HepG2 (cell line): ENCODE measurements around the gene EARS2. TPM values are rescaled to one million over a fixed set of nuclear protein-coding genes. Genes with fewer than 3 reads are reported as not detected.

ENCODE experiments used
- AKAP8 ChIP-seq: sonication (generic); formaldehyde crosslinking; IDR thresholded peaks from 2 replicates; pipeline ENCODE4 v1.5.1; 2020; ENCODE audit warnings: mild to moderate bottlenecking, missing genetic modification reagents
- ATRX ChIP-seq: sonication (generic); formaldehyde crosslinking; IDR thresholded peaks from 2 replicates; pipeline ENCODE4 v1.4.0; 2020; ENCODE audit warnings: missing genetic modification reagents, borderline replicate concordance
- CBFB ChIP-seq: sonication (generic); formaldehyde crosslinking; IDR thresholded peaks from 2 replicates; pipeline ENCODE4 v1.4.0; 2020; ENCODE audit warnings: missing genetic modification reagents
- CBX1 ChIP-seq: IDR thresholded peaks from one replicate; pipeline ENCODE4 v1.6.1; 2016; ENCODE audit warnings: antibody characterized with exemption, low read depth
- ERF ChIP-seq: IDR thresholded peaks from 2 replicates; pipeline ENCODE4 v1.6.1; 2018; ENCODE audit warnings: missing biosample characterization, missing genetic modification reagents
- FLYWCH1 ChIP-seq: sonication (generic); formaldehyde crosslinking; IDR thresholded peaks from 2 replicates; pipeline ENCODE4 v1.8.1; 2023; ENCODE audit warnings: mild to moderate bottlenecking, missing genetic modification reagents
- FOSL2 ChIP-seq: sonication (generic); formaldehyde crosslinking; IDR thresholded peaks from 2 replicates; pipeline ENCODE4 v1.4.0; 2020; ENCODE audit warnings: missing genetic modification reagents
- HNF4A ChIP-seq: sonication (generic); formaldehyde crosslinking; IDR thresholded peaks from 2 replicates; pipeline ENCODE4 v1.4.0; 2020; ENCODE audit warnings: missing genetic modification reagents
- HNRNPH1 ChIP-seq: fragments of 200-400 bp; formaldehyde crosslinking; optimal IDR thresholded peaks from 2 replicates; pipeline ENCODE3; 2017; ENCODE audit warnings: mild to moderate bottlenecking, low read depth, low read length
- HOXA5 ChIP-seq: sonication (generic); formaldehyde crosslinking; IDR thresholded peaks from 2 replicates; pipeline ENCODE4 v1.4.0; 2020; ENCODE audit warnings: missing genetic modification reagents
- JUN ChIP-seq: sonication (generic); formaldehyde crosslinking; IDR thresholded peaks from 2 replicates; pipeline ENCODE4 v1.4.0; 2020; ENCODE audit warnings: mild to moderate bottlenecking, missing genetic modification reagents
- LCORL ChIP-seq, 2 experiments: fragments of 450-650 bp in 1 of 2; sonication (generic) in 1 of 2; formaldehyde crosslinking in 1 of 2; IDR thresholded peaks; 2 replicates each; pipeline versions ENCODE4 v1.5.0 to v1.6.1; 2017 to 2020; ENCODE audit warnings: antibody characterized with exemption in 1 of 2, missing genetic modification reagents in 1 of 2
- NR2F1 ChIP-seq, 2 experiments: fragments of 450-650 bp in 1 of 2; formaldehyde crosslinking in 1 of 2; IDR thresholded peaks; 2 replicates each; pipeline versions ENCODE4 v1.5.0 to v1.6.1; 2016 to 2020; ENCODE audit warnings: mild to moderate bottlenecking in 1 of 2, missing compliant biosample characterization in 1 of 2, missing genetic modification reagents in 1 of 2, moderate library complexity in 1 of 2
- SKI ChIP-seq: fragments of 450-650 bp; IDR thresholded peaks from one replicate; pipeline ENCODE4 v1.6.1; 2018; ENCODE audit warnings: mild to moderate bottlenecking; ENCODE audit not compliant: partially characterized antibody
- TAF15 ChIP-seq: fragments of 200-400 bp; formaldehyde crosslinking; IDR thresholded peaks from one replicate; pipeline ENCODE4 v1.6.1; 2018; ENCODE audit warnings: mild to moderate bottlenecking, low read depth, low read length; ENCODE audit not compliant: poor library complexity, severe bottlenecking
- ZBTB37 ChIP-seq: sonication (generic); formaldehyde crosslinking; IDR thresholded peaks from 2 replicates; pipeline ENCODE4 v1.4.0; 2020; ENCODE audit warnings: mild to moderate bottlenecking, missing genetic modification reagents
- ZFP90 ChIP-seq: sonication (generic); formaldehyde crosslinking; IDR thresholded peaks from 2 replicates; pipeline ENCODE4 v1.8.0; 2022; ENCODE audit warnings: missing genetic modification reagents, mild to moderate bottlenecking, inconsistent platforms, borderline replicate concordance
- ZHX1 ChIP-seq: sonication (generic); formaldehyde crosslinking; IDR thresholded peaks from 2 replicates; pipeline ENCODE4 v1.8.1; 2022; ENCODE audit warnings: low read depth, mild to moderate bottlenecking, missing genetic modification reagents
- ZNF230 ChIP-seq: sonication (generic); formaldehyde crosslinking; IDR thresholded peaks from 2 replicates; pipeline ENCODE4 v1.4.0; 2020; ENCODE audit warnings: mild to moderate bottlenecking, missing genetic modification reagents
- ZNF251 ChIP-seq: sonication (generic); formaldehyde crosslinking; IDR thresholded peaks from 2 replicates; pipeline ENCODE4 v1.9.0; 2021; ENCODE audit warnings: mild to moderate bottlenecking, missing genetic modification reagents
- ZNF256 ChIP-seq: sonication (generic); formaldehyde crosslinking; conservative IDR thresholded peaks from 2 replicates; pipeline ENCODE4 v1.4.0; 2020; ENCODE audit warnings: missing genetic modification reagents
- ZNF326 ChIP-seq: sonication (generic); formaldehyde crosslinking; IDR thresholded peaks from 2 replicates; pipeline ENCODE4 v1.4.0; 2020; ENCODE audit warnings: missing genetic modification reagents, borderline replicate concordance
- ZNF660 ChIP-seq: sonication (generic); formaldehyde crosslinking; IDR thresholded peaks from 2 replicates; pipeline ENCODE4 v1.5.1; 2020; ENCODE audit warnings: mild to moderate bottlenecking, low read depth, missing genetic modification reagents, borderline replicate concordance
- ZNF670 ChIP-seq: sonication (generic); formaldehyde crosslinking; IDR thresholded peaks from 2 replicates; pipeline ENCODE4 v1.8.0; 2022; ENCODE audit warnings: mild to moderate bottlenecking, missing genetic modification reagents, borderline replicate concordance
- ZNF703 ChIP-seq: sonication (generic); formaldehyde crosslinking; IDR thresholded peaks from 2 replicates; pipeline ENCODE4 v1.5.1; 2020; ENCODE audit warnings: missing genetic modification reagents, mild to moderate bottlenecking, moderate library complexity, borderline replicate concordance
- ZSCAN20 ChIP-seq: sonication (generic); formaldehyde crosslinking; IDR thresholded peaks from 2 replicates; pipeline ENCODE4 v1.4.0; 2020; ENCODE audit warnings: missing genetic modification reagents, mild to moderate bottlenecking, borderline replicate concordance
- polyA plus RNA-seq, 8 experiments: library from polyadenylated mRNA; depleted of rRNA in 3 of 8; stranded (reverse) in 7 of 8; unstranded in 1 of 8; fragments of >200 nt; fragmentation: Illumina TruSeq in 4 of 8; extraction: Trizol in 4 of 8; gene quantifications; 2 replicates each; pipeline versions ENCODE4 v1.2.1 to v1.2.3, GENCODE V29; 2011 to 2016; ENCODE audit warnings: low read depth in 4 of 8, missing spikeins in 1 of 8, mixed read lengths in 1 of 8; ENCODE audit not compliant: insufficient read depth in 1 of 8
- total RNA-seq, 5 experiments: library from RNA; depleted of rRNA; stranded (reverse); fragments of >200 nt; fragmentation: Illumina TruSeq; extraction: Trizol; gene quantifications; 2 replicates each; pipeline ENCODE4 v1.2.3, GENCODE V29; 2016; ENCODE audit warnings: low read depth in 1 of 5

EARS2 gene
- total and polyA plus RNA-seq, 2 of the 13 experiments (the other 11 are each of a cell fraction or from before 2014, with no cell fraction given) = 49.4 to 80.4 TPM

GRCh38 chr16:23539984-23540816, 16.9 kb downstream of the EARS2 start (continued):
- no peak for TF ChIP-seq TAF15
- peak; percentile 90 for TF ChIP-seq HNF4A (CRISPR knock-in tag)
- TF ChIP-seq ZNF660 (CRISPR knock-in tag) = no peak
- peak; percentile 54; the same call in 1 of the 2 replicates for TF ChIP-seq CBFB (CRISPR knock-in tag)
- peak; percentile 92 for TF ChIP-seq ZHX1 (CRISPR knock-in tag)
- no peak; the same call in 1 of the 2 replicates for TF ChIP-seq LCORL (IDR thresholded peaks at IDR 0.05)
- TF ChIP-seq LCORL (CRISPR knock-in tag; IDR thresholded peaks at IDR 0.05) = peak; percentile 96
- TF ChIP-seq ZNF230 = peak; percentile 38; the same call in 1 of the 2 replicates
- TF ChIP-seq ZSCAN20 = no peak
- TF ChIP-seq SKI = peak; percentile 95
- peak; percentile 92; the same call in 1 of the 2 replicates for TF ChIP-seq ZNF670 (CRISPR knock-in tag)
- 0 out of 2 replicates have a peak, but pooled peaks have one; percentile 43 for TF ChIP-seq ZNF703 (CRISPR knock-in tag)
- peak; percentile 87 to 89; a peak in 3 of 4 replicates for TF ChIP-seq NR2F1 (CRISPR knock-in tag; IDR thresholded peaks at IDR 0.05)
- no peak for TF ChIP-seq HNRNPH1
- TF ChIP-seq FLYWCH1 (CRISPR knock-in tag) = no peak
- no peak; the same call in none of the 2 replicates for TF ChIP-seq ZFP90 (CRISPR knock-in tag)
- 0 out of 2 replicates have a peak, but pooled peaks have one; percentile 18 for TF ChIP-seq ZNF326 (CRISPR knock-in tag)
- TF ChIP-seq ZNF256 (CRISPR knock-in tag) = no peak
- TF ChIP-seq HOXA5 (CRISPR knock-in tag) = 0 out of 2 replicates have a peak, but pooled peaks have one; percentile 57
- no peak for TF ChIP-seq ZNF251 (CRISPR knock-in tag)
- TF ChIP-seq ZBTB37 (CRISPR knock-in tag) = no peak
- no peak for TF ChIP-seq CBX1
- no peak for TF ChIP-seq ATRX (CRISPR knock-in tag)
- TF ChIP-seq ERF = peak; percentile 99
- TF ChIP-seq AKAP8 (CRISPR knock-in tag) = peak; percentile 4; the same call in 1 of the 2 replicates
- TF ChIP-seq JUN (CRISPR knock-in tag) = peak; percentile 97; the same call in 1 of the 2 replicates
- peak; percentile 99 for TF ChIP-seq FOSL2
